ENCODE data around the gene HCAR2.
"Not testable (repeated sequence)": the region's sequence is repeated elsewhere in the genome, so short reads cannot be mapped to it uniquely, and the experiment has no call there.

The HCAR2 gene

GRCh38 chr12:122702890-122703611, at the start of gene HCAR2:
Gene HCAR2 (minus strand): TSS chr12:122703357. CDS start chr12:122703283, 74 bp downstream.
- not testable (repeated sequence) for DNase-seq

- peak; percentile 95 to 98 for DNase-seq
These were observed 49.5 kb upstream of the HCAR2 start, which contains the start of gene DENR for GRCh38 chr12:122752464-122753318. Gene DENR (plus strand): TSS chr12:122752824. CDS start chr12:122753702, 878 bp downstream.

GRCh38 chr12:122750781-122751515, 47.8 kb upstream of the HCAR2 start:
- DNase-seq = not testable (repeated sequence)

- no peak for DNase-seq
These were observed 46.6 kb upstream of the HCAR2 start for GRCh38 chr12:122749569-122750332.

GRCh38 chr12:122747224-122748135, 44.3 kb upstream of the HCAR2 start:
- no peak for DNase-seq

GRCh38 chr12:122743895-122744525, 40.9 kb upstream of the HCAR2 start:
- no peak for DNase-seq

GRCh38 chr12:122740351-122740750, 37.2 kb upstream of the HCAR2 start:
- DNase-seq = no peak

GRCh38 chr12:122738571-122738970, 35.4 kb upstream of the HCAR2 start:
- DNase-seq = no peak

GRCh38 chr12:122732611-122733010, 29.5 kb upstream of the HCAR2 start:
- no peak for DNase-seq

- DNase-seq = no peak
These were observed 29.0 kb upstream of the HCAR2 start for GRCh38 chr12:122732170-122732569.

GRCh38 chr12:122730215-122731014, 27.3 kb upstream of the HCAR2 start, which contains the start of gene HCAR1:
Gene HCAR1 (minus strand): TSS chr12:122730844. CDS start chr12:122730339, 505 bp downstream.
- no peak for DNase-seq

GRCh38 chr12:122729583-122730214, 26.5 kb upstream of the HCAR2 start:
- no peak for DNase-seq

- DNase-seq = peak; percentile 72 to 74
These were observed 23.0 kb upstream of the HCAR2 start for GRCh38 chr12:122726080-122726558.

- DNase-seq = no peak
These were observed 22.4 kb upstream of the HCAR2 start for GRCh38 chr12:122725452-122726079.

- no peak for DNase-seq
These were observed 21.6 kb upstream of the HCAR2 start for GRCh38 chr12:122724641-122725243.

- DNase-seq = peak; percentile 36 to 42
These were observed 19.2 kb upstream of the HCAR2 start for GRCh38 chr12:122722387-122722786.

GRCh38 chr12:122721057-122721545, 17.9 kb upstream of the HCAR2 start:
- DNase-seq = no peak

- not testable (repeated sequence) for DNase-seq
These were observed 13.5 kb upstream of the HCAR2 start, which contains the start of gene HCAR3 for GRCh38 chr12:122716658-122717057. Gene HCAR3 (minus strand): TSS chr12:122716811. CDS start chr12:122716737, 74 bp downstream.

Measured in Kasumi-1 (cell line).